Activated CD8-positive, alpha-beta T cell treated with anti-CD3 and anti-CD28 coated beads, Interleukin-2, amount 10 ng/mL, durations not matched to agents 7 days and 5 days (primary cell): Measurements from ENCODE around the gene FMN1. TPM values are rescaled to one million over a fixed set of nuclear protein-coding genes. Genes with fewer than 3 reads are reported as not detected.

ENCODE experiments used
- ATAC-seq: fragments of 150-1000 bp; cut with Tn5 transposase; one replicate; pipeline ENCODE4 v1.10.0; 2021; ENCODE audit warnings: moderate library complexity
- CTCF ChIA-PET: fragments of 350-600 bp; sonication (Branson Sonifier 250); formaldehyde crosslinking; loops from one replicate; lab custom pipeline; 2021; ENCODE audit warnings: antibody characterized with exemption; lab: Charles Lee
- POLR2A ChIA-PET: fragments of 350-600 bp; sonication (Branson Sonifier 250); formaldehyde crosslinking; loops from one replicate; lab custom pipeline; 2021; ENCODE audit warnings: antibody characterized with exemption; lab: Charles Lee
- DNase-seq: peaks from one replicate; pipeline ENCODE4 v3.0.0-alpha.2; 2020
- H3K27ac Mint-ChIP-seq: one replicate; pipeline ENCODE4 v1.8.0; 2021; ENCODE audit warnings: mild to moderate bottlenecking, mixed read lengths
- H3K27me3 Mint-ChIP-seq: one replicate; pipeline ENCODE4 v1.8.0; 2021; ENCODE audit warnings: low read depth, mixed read lengths
- H3K36me3 Mint-ChIP-seq: one replicate; pipeline ENCODE4 v1.8.0; 2021; ENCODE audit warnings: low read depth, mixed read lengths
- H3K4me1 Mint-ChIP-seq: one replicate; pipeline ENCODE4 v1.8.0; 2021; ENCODE audit warnings: low read depth, mixed read lengths
- H3K4me3 Mint-ChIP-seq: one replicate; pipeline ENCODE4 v1.8.0; 2021; ENCODE audit warnings: mild to moderate bottlenecking, mixed read lengths
- H3K9me3 Mint-ChIP-seq: one replicate; pipeline ENCODE4 v1.8.0; 2022; ENCODE audit warnings: mixed read lengths; ENCODE audit not compliant: insufficient read depth
- total RNA-seq, 2 experiments: library from RNA; stranded (reverse); gene quantifications; one replicate each; pipeline ENCODE4 v1.2.3, GENCODE V29; 2021

Gene FMN1
- total RNA-seq, 2 experiments from 2014 or later = 0.05 TPM; not detected in 1

DNA sequence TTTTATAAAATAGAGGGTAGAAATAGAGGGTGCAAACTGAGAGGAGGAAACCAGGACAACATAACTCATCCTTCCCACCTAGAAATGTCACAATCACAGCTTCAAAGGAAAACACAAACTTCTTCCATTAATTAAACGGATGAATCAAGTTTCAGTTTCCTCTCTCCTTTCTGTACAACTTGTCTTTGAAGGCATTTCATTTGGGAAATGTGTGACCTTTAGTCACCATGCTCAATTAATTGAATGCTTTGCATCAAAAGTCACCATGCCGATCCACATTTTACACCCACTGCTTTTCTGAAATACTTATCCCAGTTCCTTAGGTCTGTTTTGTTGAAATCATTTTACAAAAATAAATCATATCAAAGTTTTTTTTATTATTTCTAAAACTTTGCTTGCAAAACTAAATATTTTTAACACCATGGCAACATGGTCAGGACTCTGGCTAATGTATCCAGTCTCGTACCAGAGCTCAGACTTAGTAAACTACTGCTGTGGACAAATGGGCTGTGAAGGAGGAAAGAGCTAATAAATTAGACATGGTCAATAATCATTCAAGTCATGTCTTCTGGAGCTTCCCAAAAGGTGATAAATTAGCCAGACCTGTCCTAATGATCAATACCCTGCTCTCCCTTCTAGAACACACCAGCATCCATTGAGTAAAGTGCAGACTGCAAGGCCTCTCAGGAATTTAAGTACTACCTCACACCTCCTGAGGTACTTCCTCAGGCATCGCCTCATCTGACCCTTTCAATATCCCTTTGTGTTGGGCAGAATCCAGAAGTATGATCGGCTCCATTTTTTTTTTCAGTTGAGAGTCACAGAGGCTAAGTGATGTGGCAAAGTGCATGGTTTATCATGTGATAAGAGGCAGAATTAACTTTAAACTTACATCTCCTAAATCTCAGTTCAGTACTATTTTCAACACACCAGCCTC, 315.4 kb downstream of the FMN1 start:
- Mint-ChIP-seq H3K9me3 (no peaks in the 10 kb centered on the region), H3K27me3 (peaks cover 8% of the 10 kb centered on the region), H3K4me3 (no peak overlapping the region), H3K4me1 (no peaks in the 10 kb centered on the region), H3K36me3 (no peaks in the 10 kb centered on the region), H3K27ac (no peak overlapping the region)
- ATAC-seq = no peak
- CTCF ChIA-PET = no interaction called here
- POLR2A ChIA-PET = no interaction called here
- DNase-seq = no peak

DNA sequence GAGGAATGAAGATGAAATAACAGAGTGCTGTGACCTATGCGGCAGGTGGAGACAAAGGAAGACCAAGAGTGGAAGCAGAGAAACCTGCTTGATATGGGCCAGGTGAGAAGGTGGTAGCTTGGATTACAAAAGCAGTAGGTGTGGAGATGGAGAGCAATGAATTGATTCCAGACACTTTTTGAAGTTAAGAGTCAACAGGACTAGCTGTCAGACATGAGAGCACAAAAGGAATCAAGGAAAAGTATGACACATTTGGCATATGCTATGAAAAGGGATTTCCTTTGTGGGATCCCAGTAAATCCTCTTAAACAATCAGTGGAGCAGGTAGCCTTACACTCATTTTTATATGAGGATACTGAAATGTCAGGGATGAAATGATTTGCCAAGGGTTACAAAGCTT, 316.2 kb downstream of the FMN1 start:
- Mint-ChIP-seq H3K9me3 (no peaks in the 10 kb centered on the region), H3K4me3 (no peak overlapping the region), H3K27ac (no peak overlapping the region), H3K36me3 (no peaks in the 10 kb centered on the region), H3K27me3 (peaks cover 8% of the 10 kb centered on the region), H3K4me1 (no peaks in the 10 kb centered on the region)
- ChIA-PET POLR2A (no interaction called here), CTCF (no interaction called here)
- ATAC-seq (no peak), DNase-seq (no peak)

GRCh38 chr15:32877252-32878019, 317.1 kb downstream of the FMN1 start:
- H3K4me1 Mint-ChIP-seq = no peaks in the 10 kb centered on the region
- H3K9me3 Mint-ChIP-seq = no peaks in the 10 kb centered on the region
- no peak overlapping the region for H3K27ac Mint-ChIP-seq
- ChIA-PET POLR2A (no interaction called here), CTCF (no interaction called here)
- no peaks in the 10 kb centered on the region for H3K36me3 Mint-ChIP-seq
- H3K4me3 Mint-ChIP-seq = no peak overlapping the region
- no peak for DNase-seq
- ATAC-seq = no peak
- H3K27me3 Mint-ChIP-seq = peaks cover 8% of the 10 kb centered on the region

GRCh38 chr15:32873284-32874114, 321.0 kb downstream of the FMN1 start:
- no peak overlapping the region for H3K27ac Mint-ChIP-seq
- DNase-seq = no peak
- ChIA-PET POLR2A (interaction anchor here (0.6 kb wide), 1 partner anchor 360 kb away, joined by 4 read pairs; no protein-coding TSS in a partner anchor), CTCF (no interaction called here)
- no peaks in the 10 kb centered on the region for H3K36me3 Mint-ChIP-seq
- no peak overlapping the region for H3K4me3 Mint-ChIP-seq
- H3K4me1 Mint-ChIP-seq = no peaks in the 10 kb centered on the region
- peaks cover 4% of the 10 kb centered on the region for H3K27me3 Mint-ChIP-seq
- no peaks in the 10 kb centered on the region for H3K9me3 Mint-ChIP-seq
- ATAC-seq = no peak

GRCh38 chr15:32872621-32873283, 321.8 kb downstream of the FMN1 start:
- CTCF ChIA-PET = interaction anchor here (0.8 kb wide), 1 partner anchor 28 kb away, joined by 3 read pairs; no protein-coding TSS in a partner anchor
- no peak for ATAC-seq
- no peaks in the 10 kb centered on the region for H3K27me3 Mint-ChIP-seq
- no peak overlapping the region for H3K4me3 Mint-ChIP-seq
- DNase-seq = no peak
- H3K9me3 Mint-ChIP-seq = no peaks in the 10 kb centered on the region
- H3K27ac Mint-ChIP-seq = no peak overlapping the region
- POLR2A ChIA-PET = no interaction called here
- H3K36me3 Mint-ChIP-seq = no peaks in the 10 kb centered on the region
- H3K4me1 Mint-ChIP-seq = no peaks in the 10 kb centered on the region

- Mint-ChIP-seq H3K4me3 (no peak overlapping the region), H3K4me1 (no peaks in the 10 kb centered on the region), H3K36me3 (no peaks in the 10 kb centered on the region), H3K9me3 (no peaks in the 10 kb centered on the region), H3K27ac (no peak overlapping the region), H3K27me3 (no peaks in the 10 kb centered on the region)
- ATAC-seq (no peak), DNase-seq (no peak)
- ChIA-PET POLR2A (no interaction called here), CTCF (interaction anchor here (0.8 kb wide), 1 partner anchor 27 kb away, joined by 3 read pairs; no protein-coding TSS in a partner anchor)
Observed at GRCh38 chr15:32871883-32872282, 322.6 kb downstream of the FMN1 start.

DNA sequence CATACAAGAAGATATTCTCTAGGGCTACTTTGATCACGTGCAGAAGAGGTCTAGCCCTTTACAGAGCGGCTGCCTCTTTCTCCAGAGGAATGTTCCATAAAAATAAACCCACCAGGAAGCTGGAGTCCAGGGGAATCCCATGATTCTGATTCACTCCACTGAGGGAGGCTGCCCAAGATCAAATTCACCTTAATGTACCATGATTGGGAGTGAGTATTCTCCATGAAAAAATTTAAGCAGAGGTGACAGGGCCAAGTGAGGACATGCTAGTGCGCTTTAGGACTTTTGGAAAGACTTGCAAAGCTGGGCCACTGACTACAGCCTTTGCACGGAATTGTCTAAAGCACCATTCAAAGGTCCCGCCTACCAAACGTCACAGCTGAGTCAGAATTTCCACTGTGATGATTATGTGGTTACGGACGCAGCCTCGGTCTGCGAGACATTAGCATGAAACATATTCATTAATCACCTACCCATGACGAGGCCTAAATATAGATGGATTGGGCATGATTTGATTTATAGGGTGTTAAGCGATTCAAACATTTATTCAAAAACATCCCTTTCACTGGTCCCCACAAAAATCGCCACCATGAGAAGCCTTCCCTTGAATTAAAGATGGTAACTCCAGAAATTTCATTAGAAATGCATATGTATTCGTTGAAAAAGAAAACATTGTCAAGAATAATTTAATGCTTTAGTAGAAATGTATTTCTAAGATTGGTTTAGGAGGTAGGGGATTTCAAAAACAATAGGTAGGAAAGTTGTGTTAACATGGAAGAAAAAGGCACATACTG, 324.1 kb downstream of the FMN1 start:
- CTCF ChIA-PET = no interaction called here
- peaks cover 3% of the 10 kb centered on the region for H3K27me3 Mint-ChIP-seq

DNA sequence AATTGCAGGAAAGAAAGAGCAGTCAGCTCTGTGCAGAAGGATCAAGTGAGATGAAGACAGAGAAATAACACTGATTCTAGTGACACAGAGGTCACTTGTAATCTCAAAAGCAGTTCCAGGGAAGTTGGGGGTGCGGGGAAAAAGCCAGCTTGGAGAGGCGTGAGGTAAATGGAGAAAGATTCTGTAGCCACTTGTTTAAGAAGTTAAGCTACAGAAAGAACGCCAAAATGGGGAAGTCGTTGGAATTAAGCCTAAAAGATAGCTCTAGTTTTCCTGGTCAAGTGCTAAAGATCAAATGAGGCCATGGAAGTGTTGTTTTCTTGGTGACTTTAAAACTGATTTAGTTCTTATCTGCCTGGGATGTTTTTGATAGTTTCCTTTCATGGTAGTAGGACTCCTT, 324.7 kb downstream of the FMN1 start:
- Mint-ChIP-seq H3K4me3 (no peak overlapping the region), H3K27ac (no peak overlapping the region), H3K27me3 (peaks cover 4% of the 10 kb centered on the region), H3K9me3 (no peaks in the 10 kb centered on the region), H3K4me1 (no peaks in the 10 kb centered on the region), H3K36me3 (no peaks in the 10 kb centered on the region)
- POLR2A ChIA-PET = no interaction called here
- ATAC-seq = no peak
- CTCF ChIA-PET = no interaction called here
- no peak for DNase-seq

More for the DNA sequence above, 324.1 kb downstream of the FMN1 start:
- H3K36me3 Mint-ChIP-seq = no peaks in the 10 kb centered on the region
- no peak overlapping the region for H3K4me3 Mint-ChIP-seq
- DNase-seq = no peak
- no peak overlapping the region for H3K27ac Mint-ChIP-seq
- POLR2A ChIA-PET = no interaction called here
- no peaks in the 10 kb centered on the region for H3K9me3 Mint-ChIP-seq
- no peaks in the 10 kb centered on the region for H3K4me1 Mint-ChIP-seq
- ATAC-seq = no peak

DNA sequence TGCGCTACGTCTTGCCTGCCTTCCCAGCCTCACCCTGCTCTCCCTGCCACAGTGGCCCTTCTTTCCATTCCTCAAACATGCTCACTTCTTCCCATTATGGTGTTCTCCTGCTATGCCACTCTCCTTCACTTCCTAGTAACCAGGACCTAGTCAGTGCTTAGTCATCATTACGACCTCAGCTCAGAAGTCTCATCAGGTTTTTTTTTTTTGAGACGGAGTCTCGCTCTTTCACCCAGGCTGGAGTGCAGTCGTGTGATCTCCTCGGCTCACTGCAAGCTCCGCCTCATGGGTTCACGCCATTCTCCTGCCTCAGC, 327.2 kb downstream of the FMN1 start:
- Mint-ChIP-seq H3K27ac (no peak overlapping the region), H3K27me3 (peaks cover 5% of the 10 kb centered on the region), H3K4me3 (no peak overlapping the region), H3K36me3 (no peaks in the 10 kb centered on the region), H3K9me3 (no peaks in the 10 kb centered on the region), H3K4me1 (peaks cover 4% of the 10 kb centered on the region)
- ATAC-seq (no peak), DNase-seq (no peak)
- ChIA-PET CTCF (interaction anchor here (0.6 kb wide), 1 partner anchor 994 kb away, joined by 3 read pairs; no protein-coding TSS in a partner anchor), POLR2A (interaction anchor here (0.6 kb wide), 1 partner anchor 226 kb away, joined by 4 read pairs; no protein-coding TSS in a partner anchor)

DNA sequence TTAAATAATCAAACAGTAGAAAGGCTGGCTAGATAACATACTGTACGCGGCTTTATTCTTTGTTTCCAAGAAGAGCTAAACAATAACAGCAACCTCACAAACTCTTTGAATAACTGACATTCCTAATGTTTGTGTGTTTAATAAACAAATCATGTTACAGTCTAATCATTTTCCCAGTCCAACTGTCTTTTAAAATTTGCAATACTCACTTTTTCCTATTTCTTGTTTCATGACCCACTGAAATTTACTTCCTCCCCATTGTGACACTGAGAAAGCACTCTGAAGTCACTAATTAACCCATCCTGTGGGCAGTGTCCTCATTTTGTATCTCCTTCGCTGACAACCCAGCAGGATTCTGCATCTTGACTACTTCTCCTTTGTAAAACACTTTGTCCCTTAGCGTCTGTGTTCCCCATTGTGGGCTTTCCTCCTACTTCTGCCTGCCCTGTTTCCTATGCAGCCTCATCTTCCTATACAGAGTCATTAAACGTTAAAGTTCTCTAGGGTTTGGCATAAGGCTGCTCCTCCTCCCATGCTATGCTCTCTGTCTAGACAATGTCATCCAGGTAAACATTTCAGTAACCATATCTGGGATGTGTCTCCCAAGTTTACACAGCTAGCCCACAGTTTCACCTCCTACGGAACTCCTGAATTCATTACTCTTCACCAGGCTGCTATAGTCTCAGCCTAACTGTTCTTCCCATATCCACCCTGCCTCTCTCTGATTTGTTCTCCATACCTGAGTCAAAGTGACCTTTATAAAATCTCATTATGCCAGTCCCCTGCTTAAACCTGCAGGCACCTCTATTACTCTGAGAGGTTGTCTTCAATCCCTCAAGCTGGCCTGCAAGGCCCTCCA, 327.8 kb downstream of the FMN1 start:
- Mint-ChIP-seq H3K36me3 (no peaks in the 10 kb centered on the region), H3K27ac (no peak overlapping the region), H3K27me3 (peaks cover 5% of the 10 kb centered on the region), H3K4me3 (no peak overlapping the region), H3K9me3 (no peaks in the 10 kb centered on the region), H3K4me1 (peaks cover 4% of the 10 kb centered on the region)
- CTCF ChIA-PET = interaction anchor here (0.6 kb wide), 1 partner anchor 994 kb away, joined by 3 read pairs; no protein-coding TSS in a partner anchor
- no peak for ATAC-seq
- no peak for DNase-seq
- POLR2A ChIA-PET = interaction anchor here (0.6 kb wide), 1 partner anchor 227 kb away, joined by 4 read pairs; no protein-coding TSS in a partner anchor
